Omental fat pad (tissue), 4 donors: Measurements from ENCODE around the gene TMEM9. TPM values are rescaled to one million over a fixed set of nuclear protein-coding genes. Genes with fewer than 3 reads are reported as not detected.

Experiments used
- ATAC-seq: fragments of 150-250 bp; one replicate; pipeline ENCODE4 v1.9.1; 2016; ENCODE audit warnings: mild to moderate bottlenecking, moderate library complexity; ENCODE audit not compliant: low FRiP score
- DNase-seq: peaks from one replicate; pipeline ENCODE4 v3.0.0-alpha.2; 2019; ENCODE audit warnings: low spot score
- total RNA-seq, 4 donors: library from RNA; depleted of rRNA; stranded (reverse); fragments of >200 nt; gene quantifications; one replicate each; pipeline ENCODE4 v1.1.0, GENCODE V29; 2016
- TF ChIP-seq, protein P1 (sequence below), 3 donors: fragments of 450-650 bp; IDR thresholded peaks; one replicate each; pipeline ENCODE4 v1.5.1; 2016 to 2017; ENCODE audit warnings: antibody characterized with exemption in 3 of 3, mild to moderate bottlenecking in 3 of 3, moderate library complexity in 2 of 3

Gene TMEM9
- total RNA-seq, 4 donors from 2014 or later: 26.2 to 53.8 (median 45.7) TPM

DNA sequence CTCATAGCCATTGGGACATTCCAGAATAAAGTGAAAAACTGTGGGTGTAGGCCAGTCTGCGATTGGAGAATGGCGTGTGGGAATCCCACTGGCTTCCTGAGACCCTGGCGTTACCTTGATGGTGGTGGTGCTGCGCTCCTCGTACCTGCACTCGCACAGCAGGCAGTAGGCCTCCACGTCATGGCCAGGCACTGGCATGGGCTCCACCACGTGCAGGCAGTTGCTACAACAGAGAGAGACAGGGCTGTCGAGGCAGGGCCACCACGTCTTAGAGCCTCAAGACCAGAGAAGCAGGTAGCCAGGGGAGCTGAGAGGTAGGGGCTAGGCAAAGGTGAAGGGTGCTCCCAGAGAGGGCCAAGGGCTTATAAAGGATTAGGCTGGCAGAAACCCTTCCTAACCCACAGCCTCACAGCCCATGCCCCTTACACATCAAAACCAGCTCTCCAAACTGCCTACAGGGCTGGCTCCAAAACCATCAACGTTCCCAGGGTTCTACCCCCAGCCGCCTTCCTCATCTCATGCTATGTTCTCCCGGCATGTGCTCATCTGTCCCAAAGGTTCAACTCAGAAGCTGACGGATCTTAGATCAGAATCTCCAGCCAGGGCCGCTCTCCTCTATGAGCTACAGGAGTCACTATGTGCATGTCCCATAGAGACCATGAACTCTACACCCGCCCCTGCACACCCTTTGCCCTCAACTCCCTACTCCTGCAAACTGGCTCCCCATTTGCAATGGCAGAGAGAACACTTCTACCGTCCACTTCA is 7.5 kb downstream of the TMEM9 start:
- DNase-seq: no peak
- TF ChIP-seq, protein P1, sequence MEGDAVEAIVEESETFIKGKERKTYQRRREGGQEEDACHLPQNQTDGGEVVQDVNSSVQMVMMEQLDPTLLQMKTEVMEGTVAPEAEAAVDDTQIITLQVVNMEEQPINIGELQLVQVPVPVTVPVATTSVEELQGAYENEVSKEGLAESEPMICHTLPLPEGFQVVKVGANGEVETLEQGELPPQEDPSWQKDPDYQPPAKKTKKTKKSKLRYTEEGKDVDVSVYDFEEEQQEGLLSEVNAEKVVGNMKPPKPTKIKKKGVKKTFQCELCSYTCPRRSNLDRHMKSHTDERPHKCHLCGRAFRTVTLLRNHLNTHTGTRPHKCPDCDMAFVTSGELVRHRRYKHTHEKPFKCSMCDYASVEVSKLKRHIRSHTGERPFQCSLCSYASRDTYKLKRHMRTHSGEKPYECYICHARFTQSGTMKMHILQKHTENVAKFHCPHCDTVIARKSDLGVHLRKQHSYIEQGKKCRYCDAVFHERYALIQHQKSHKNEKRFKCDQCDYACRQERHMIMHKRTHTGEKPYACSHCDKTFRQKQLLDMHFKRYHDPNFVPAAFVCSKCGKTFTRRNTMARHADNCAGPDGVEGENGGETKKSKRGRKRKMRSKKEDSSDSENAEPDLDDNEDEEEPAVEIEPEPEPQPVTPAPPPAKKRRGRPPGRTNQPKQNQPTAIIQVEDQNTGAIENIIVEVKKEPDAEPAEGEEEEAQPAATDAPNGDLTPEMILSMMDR (IDR thresholded peaks at IDR 0.05): no peak
- no peak for ATAC-seq

DNA sequence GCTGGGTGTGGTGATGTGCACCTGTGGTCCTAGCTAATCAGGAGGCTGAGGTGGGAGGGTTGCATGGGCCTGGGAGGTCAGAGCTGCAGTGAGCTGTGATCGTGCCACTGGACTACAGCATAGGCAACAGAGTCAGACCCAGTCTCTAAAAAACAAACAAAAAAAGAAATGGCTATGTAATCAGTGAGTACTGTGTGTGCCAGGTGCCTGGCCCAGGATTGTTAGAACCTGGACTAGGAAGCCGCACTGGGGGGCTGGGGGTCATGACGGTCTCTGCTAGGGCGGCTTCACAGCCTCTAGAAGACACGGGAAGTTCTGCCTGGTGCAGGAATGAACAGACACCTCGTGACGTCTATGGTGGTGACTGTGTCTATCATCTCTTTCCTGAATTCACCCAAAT is 8.5 kb downstream of the TMEM9 start:
- DNase-seq (no peak), ATAC-seq (no peak)
- TF ChIP-seq, protein P1 (IDR thresholded peaks at IDR 0.05): no peak

DNA sequence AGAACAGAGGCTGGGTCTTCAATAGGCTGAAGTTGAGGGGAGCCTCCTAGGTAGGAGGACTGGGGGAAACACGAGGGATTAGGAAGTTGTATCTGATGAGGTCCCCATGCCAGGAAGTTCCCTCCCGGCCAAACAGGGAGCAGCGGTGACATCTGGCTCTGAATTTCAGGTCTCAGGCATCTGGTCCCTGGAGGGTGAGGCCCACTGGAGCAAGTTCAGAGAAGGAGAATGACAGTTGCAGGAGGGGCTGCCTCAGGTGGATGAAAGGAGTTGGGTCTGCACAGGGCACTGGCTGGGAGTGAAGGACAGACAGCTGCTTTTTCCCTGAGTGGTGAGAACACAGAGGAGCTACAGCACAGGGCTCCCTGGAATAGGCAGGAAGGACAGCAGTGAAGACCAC is 9.1 kb downstream of the TMEM9 start:
- ATAC-seq (no peak), DNase-seq (no peak)

DNA sequence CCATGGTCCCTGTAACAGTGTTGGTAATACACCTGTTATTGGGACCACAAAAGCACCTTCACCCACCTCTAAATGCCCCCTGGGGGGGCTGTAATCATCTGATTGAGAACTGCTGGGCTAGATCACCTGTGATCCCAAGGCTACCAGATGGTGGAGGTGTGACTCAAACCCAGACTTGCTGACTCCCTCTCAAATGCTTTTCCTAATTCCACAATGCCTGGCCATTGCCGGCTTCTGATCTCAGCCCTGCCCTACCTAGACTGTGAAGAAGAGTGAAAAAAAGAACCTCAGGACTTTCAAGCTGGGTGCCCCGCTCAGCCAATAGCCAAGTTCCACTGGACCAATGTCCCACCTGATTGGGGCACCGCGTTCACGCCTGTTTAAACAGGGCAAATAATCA is 9.6 kb downstream of the TMEM9 start:
- no peak for ATAC-seq
- TF ChIP-seq, protein P1 (IDR thresholded peaks at IDR 0.05): no peak
- DNase-seq: no peak

More for the DNA sequence above, 9.1 kb downstream of the TMEM9 start:
- TF ChIP-seq, protein P1 (IDR thresholded peaks at IDR 0.05): no peak

DNA sequence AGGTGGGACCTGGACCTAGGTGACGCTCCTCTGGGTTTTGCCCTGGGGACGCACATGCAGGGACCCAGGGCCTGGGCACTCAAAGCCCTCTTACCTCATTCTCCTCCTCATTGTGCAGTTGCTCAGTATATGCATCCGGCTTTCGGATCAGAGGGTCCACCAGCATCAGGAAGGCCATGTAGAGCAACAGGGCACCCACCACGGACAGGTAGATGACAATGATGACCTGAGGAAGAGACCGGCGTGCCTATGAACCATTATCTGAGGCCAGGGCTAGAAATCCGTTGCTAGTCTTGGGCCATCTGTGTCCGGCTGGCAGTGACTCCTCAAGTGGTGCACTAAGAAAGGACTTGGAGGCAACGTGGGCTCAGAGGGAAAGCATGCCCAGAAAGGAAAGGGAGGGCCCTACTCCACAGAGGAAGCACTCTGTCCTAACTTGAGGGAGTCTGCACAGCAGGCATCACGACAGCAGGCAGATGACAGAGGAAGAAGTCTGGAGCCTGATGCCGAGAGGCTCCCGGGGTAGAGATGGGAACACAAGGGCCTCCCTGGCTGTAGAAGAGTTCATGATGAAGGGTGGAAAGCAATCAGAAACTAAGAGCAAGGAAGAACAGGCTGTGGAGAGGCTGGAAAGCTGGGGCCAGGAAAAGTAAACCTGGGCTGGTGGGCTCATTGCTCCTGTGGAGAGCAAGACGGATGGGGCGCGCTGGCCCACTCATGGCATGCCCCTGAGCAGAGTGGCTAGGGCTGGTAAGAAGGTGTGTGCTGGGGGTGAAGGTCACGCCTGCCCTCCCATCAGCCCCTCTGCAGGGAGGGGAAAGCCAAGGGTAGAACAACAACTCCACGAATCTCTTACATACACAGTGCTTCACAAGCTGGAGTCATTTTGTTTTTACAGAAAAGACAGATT is 10.3 kb downstream of the TMEM9 start:
- ATAC-seq (no peak), DNase-seq (no peak)
- TF ChIP-seq, protein P1 (IDR thresholded peaks at IDR 0.05): no peak

DNA sequence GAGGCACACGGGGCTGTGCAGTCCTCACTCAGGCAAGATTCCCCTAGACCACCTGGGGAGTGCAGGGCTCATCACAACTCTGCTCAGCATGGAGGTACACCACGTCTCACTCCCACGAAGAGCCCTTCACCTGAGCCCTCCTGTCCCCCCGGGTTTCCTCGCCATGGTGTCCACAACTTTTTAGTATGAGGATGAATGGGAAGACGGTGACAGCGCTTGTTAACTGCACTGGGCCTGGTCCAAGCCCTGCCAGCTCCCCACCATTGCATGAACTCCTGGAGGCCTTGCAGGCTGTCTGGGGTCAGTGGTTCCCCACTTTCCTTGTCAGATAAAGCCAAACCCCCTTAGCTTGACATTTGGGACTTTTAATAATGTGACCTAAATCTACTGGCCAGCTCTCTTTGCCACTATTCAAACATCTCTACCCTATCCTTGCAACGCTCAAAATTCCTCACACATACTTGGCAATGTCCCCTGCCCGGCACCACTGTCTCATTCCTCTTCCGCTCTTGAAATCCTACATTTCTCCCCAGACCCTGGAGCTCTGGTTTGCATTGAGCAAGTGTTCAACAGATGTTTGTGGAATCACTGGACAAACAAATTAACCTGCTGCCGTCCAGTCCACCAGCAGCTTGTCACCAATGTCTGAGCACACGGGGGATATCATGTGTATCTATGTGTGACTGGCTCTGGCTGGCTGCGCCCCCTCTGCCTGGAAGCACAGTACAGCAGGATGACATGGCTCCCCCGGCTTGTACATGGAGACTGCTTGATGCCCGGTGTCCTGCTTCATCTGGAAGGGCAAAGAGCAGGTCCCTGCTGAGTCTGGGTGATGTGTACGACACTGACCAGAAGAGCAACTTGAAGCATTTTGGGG is 11.2 kb downstream of the TMEM9 start:
- no peak for ATAC-seq
- TF ChIP-seq, protein P1 (IDR thresholded peaks at IDR 0.05): no peak
- DNase-seq: no peak
